GM21576 (cell line): ENCODE results near the gene FILIP1.

Source experiments
- ATAC-seq: cut with Tn5 transposase; IDR thresholded peaks from one replicate; pipeline ENCODE4 v1.9.1; 2021; ENCODE audit warnings: mild to moderate bottlenecking, moderate library complexity; ENCODE audit not compliant: unreplicated experiment

The FILIP1 gene

DNA sequence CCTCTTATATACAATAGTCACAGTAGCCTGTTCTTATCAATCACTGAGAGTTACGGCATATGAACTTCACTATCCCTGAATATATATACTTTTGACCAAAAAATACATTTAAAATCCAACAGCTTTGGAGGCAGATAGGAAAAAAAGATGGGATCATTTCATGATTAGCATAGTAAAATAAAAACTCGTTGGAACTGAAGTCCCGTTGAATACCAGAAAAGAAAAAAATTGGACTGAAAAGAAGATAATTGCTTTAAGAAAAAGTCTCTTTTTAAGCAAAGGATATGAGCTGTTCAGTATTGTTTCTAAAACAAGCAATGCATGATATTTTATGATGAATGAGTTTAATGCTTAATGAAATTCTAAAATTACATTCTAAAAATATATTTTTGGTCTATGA lies 4.4 kb upstream of the FILIP1 start:
- no peak for ATAC-seq

DNA sequence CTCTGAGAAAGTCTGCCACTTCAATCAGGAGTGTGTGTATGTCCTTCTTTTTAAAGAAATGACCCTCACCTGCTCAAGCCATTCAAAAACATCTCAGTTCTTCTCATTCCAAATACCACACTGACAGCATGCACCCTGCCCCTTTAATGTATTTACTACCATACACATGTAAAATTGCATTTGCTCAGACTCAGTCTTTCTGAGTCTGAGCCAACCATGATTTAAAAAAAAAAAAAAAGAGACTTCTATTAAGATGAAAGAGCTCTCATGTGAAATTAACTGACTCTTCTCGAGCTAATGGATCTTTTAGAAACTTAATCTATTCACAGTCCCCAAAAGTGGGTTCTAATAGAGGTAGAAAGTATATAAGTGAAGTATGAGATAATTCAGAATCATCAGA lies 1.4 kb upstream of the FILIP1 start:
- ATAC-seq = no peak

DNA sequence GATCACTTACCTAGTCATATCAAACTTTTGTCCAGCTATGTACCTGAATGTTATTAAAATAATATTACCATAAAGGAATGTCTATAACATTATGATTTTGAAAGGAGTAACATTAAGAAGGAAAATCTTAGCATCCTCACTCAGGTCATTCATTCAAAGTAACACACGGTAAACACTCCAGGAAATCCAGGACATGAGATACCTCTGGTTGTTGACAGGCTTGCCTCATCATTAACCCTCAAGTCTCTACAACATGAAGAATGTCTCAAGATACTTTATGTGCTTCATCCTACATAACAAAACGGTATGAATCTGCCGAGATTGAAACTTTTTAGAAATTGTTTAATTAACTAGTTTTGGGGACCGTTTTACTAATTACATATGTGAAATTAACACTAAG lies 690 bp upstream of the FILIP1 start:
- ATAC-seq = no peak

DNA sequence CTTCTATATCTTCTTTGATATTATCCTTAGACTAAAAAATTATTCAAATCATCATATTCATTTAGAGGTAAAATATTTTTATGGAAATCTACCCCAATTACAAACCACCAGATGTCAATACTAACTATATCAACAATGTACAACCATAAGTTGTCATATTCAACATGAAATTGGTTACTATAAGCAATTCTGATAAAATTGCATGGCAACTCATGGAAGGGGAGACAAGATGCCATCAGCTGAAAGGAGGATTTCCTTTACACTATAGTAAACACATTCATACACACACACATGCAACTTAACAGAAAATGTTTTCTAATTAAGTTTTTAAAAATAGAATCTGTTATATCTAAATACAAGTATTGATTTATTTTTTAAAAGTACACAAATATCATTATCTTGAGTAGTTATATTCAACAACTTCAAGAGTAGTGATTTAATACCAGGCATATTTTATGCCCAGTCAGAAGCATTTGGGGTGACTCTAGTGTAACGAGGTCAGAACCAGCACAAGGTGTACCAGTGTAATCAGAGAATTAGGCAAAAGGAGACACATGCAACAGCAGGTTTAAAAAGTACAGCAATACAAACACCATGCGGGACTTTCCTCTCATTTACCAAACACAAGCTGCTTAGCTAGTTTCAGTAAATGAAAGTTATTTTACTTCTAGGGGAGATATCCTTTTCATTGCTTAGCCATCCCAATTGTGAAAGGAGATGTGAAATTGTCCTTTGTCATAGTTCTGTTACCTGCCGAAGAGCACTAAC lies 1.0 kb downstream of the FILIP1 start:
- no peak for ATAC-seq

DNA sequence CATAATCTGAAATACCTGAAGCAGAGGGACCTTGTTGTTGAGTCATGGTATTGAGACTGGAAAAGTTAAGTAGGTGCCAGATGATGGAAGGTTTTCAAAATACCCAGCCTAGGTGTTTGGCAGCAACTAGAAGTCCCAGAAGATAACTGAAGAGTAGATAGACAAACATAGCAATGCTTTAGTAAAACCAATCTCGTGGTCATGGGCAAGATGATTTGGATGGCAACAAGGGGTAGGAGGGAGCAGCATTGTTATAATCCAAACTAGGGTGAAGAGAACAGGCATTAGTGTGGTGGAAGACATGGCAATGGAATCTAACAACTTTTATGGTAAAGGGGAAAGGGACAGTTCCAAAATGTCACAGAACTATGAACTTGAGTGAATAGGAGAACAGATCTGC lies 2.3 kb downstream of the FILIP1 start:
- ATAC-seq = no peak

DNA sequence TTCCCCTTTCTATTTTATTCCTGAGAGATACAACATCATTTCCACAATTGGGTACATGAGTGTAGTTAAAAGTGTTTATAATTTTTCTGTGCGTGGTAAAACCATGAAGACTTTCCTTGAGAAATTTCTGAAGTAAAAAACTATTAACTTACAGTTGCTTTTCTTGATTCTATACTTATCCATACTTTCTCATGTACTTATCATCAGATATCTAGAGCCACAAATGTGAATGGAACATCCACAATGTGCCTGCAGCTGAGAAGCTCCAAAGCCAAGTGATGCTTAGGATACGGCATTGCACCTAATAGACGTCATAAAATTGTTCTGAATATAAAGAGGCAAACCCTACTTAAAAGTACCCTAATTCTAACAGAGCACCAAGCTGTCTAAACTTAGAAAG lies 2.9 kb downstream of the FILIP1 start:
- ATAC-seq = no peak

DNA sequence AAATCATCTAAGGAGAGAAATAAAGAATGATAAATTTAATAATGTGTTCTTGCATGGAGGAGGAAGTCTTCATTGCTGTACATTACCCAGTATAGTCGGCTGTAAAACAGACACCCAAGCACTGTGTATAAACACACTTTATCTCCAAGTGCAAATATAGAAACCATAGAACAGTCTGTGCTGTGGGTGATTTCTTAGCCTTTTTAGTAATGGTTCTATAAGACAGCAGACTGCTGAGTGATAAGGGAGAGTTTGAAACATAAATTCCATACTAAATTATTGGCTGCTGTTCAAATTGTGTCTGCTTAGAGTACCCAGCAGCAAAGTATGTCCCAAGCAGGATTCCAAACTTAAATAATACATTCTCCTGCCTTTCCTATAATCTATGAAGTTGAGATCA lies 4.6 kb downstream of the FILIP1 start:
- ATAC-seq = no peak

DNA sequence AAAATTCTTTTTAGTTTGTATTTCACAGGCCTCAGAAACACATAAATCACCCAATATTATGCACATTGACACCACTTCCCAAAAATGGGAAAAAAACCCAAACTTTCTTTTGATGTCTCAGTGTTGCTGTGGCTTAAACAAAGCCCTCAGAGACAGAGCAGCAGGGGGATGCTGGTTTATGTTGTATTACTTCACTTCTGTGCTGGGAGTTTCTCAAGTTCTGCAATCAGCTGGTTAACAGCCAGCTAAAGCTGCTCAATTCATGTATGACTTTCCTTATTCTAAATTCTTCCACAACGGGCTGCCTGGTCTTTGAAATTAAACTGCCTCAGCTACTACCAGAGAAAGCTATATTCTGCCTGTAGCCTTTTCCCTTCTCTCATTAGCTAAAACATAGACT lies 5.6 kb downstream of the FILIP1 start:
- ATAC-seq = no peak

DNA sequence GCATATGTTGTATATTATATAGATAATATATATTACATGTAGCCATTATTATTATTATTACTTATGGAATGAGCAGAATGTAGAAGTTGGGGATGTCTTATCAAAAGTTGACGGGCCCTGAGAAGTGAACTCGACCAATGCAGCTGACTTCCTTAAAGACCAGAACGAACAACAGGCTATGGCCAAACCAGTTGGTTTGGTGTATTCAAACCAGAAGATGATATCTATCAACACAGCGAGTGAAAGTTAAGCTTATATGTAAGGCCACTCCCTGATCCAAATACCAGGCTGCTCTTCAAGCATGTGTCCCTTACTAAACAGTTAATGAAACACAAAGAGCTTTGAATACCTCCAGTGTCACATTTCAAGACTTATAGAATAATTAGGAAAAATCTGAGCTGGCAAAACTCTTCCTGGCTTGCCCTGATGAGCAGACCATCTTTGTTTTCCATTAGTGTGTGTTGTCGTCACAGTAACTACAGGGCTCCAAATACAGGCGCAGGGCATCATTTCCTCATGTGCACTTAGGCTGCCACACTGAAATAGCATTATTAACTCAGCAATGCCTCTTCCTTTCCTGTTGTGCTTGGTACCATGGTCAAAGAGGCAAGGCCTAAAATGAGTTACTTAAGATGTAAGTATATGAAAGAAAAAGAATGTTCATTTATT lies 6.6 kb downstream of the FILIP1 start:
- no peak for ATAC-seq

DNA sequence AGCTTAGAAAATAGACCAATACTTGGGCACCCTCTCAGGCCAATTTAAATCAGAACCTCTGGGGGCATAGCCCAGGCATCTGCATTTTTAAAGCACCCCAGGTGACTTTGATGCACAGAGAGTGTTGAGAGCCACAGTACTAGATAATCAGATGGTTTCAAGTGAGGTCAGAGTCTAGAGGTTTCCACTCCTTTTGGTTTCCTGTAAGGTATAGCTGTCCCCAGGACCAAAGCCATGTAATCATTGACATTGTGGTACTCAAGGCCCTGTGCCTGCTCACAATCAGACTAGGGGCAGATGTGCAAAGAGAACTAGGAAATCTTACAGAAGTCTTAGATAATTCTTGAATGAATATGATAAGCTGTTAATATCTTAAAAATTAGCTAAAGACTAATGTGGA lies 9.1 kb downstream of the FILIP1 start:
- peak; percentile 78 for ATAC-seq

DNA sequence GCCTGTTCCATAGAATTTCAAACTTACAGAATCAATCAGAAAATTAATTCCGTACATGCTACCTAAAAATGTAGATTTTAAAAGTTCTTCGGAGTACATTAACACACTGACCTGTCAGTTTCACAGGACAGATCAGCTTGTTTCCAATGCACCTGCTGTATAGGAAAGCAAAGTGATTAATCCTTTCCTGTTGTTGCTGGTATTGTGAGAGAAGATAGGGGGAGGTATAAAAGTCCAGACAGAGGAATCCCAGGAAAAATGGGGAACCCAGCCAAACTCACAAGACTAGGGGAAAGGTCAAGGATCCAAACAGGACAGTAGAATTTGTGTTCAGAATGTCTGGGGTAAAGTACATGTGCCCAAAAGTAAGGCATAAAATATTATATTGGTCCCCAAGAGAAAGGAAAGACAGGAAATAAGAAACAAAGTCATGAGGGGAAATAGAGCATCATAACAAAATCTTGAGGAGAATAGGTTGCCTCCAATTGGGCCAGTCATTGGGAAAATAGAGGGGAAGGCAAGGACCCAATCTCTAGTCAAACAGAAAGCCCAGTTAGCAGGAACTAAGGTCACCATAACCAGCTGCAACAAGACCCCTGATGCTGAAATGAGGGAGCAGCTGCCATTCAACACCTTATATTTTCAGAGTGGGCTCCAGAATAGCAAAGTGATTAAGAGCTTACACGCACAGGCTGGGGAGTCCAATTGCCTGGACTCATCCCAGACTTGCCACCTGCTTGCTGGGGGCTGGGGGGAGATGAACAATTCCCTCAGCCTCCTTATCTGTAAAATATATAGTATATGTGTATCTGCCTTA lies 10.3 kb downstream of the FILIP1 start:
- no peak for ATAC-seq

DNA sequence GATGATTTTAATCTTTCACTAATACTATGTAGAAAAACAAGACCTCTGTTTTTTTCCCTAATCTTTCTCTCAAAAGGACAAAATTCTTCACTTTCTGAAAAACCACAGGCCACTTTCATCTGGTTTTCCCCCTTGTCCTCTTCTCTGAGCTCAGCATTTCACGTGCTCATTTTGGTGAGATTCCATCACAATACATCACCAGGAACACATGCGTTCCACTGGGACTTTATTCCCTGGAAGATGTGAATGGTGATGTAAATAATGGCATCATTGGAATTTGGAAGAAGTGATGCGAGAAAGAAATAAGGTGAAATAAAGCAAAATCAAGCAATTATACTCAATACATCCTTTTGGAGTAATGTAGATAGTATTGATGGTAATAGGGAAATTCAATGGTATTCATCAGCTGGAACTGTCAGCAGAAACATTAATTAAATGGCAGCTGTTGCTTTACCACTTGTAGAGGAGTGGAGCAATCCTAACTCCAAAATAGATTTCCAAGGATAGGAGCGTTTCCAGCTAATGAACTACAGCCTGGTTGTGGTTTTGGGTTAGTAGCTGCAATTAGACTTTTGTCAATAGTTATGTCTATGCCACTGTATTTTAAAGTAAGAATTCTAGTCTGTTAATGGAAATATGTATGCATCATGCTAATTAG lies 11.5 kb downstream of the FILIP1 start:
- ATAC-seq = no peak

DNA sequence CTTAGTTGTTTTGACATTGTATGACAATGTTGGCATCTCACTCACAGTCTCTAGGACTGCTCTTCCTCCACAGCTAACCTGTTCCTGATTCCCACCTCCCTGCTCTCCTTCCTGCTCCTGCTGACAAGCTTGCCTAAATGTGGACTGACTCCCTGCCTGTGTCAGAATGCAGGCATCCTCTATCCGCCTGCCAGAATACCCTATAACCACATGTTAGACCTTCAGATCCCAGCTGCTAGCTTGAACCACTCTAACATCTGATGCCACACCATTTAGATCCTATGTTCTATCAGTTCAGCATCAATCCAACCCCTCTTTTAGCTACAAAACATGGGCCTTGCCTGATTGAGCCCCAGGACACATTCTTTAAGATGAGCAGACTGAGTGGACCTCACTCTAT lies 12.2 kb downstream of the FILIP1 start:
- ATAC-seq = no peak

DNA sequence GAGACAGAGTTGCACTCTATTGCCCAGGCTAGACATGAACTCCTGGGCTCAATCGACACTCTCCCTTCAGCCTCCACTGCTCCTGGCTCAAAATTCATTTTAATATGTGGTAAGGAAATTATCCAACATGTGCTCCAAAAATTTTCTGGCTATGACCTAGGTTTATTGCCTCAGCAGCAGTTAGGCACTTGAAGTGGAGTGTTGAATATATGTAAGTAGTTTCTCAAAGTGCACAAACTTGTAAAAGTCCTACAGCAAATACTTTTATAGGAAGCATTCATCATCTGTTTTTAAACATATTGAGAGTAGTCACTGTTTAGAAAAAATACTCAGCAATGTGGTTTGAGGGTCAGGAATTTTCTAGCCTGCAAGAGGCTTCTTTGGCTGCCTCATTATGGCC lies 13.2 kb downstream of the FILIP1 start:
- ATAC-seq = no peak

DNA sequence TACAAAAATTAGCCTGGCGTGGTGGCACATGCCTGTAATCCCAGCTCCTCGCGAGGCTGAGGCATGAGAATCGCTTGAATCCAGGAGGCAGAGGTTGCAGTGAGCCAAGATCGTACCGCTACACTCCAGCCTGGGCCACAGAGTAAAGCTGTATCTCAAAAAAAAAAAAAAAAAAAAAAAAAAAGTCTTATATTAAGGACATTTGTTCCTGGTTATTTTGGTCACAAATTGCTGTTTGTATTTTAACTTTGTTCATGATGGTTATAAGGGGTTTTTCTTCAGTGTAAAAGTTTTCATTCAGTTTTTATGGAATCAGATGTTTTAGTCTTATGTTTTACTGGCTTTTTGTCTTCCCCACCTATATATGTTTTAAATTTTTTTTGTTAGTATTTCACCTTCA lies 13.9 kb downstream of the FILIP1 start:
- no peak for ATAC-seq

DNA sequence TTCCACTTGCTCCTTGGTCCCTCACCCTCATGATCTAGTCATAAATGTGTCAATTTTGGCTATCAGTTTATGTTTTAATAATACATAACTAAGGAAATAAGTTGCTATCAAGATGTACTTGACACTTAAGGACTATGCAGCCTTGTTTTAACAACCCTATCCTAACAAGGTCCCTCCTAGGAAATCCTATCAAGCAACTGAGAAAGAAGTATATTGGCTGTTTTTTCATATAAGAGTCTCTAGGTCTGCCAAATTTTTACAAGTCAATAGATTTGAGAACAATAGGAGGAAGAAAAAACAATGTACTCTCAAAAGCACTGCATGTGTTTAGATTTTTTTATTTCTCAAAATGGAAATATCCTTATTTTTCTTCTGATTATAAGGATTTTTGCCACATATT lies 14.7 kb downstream of the FILIP1 start:
- ATAC-seq = no peak

DNA sequence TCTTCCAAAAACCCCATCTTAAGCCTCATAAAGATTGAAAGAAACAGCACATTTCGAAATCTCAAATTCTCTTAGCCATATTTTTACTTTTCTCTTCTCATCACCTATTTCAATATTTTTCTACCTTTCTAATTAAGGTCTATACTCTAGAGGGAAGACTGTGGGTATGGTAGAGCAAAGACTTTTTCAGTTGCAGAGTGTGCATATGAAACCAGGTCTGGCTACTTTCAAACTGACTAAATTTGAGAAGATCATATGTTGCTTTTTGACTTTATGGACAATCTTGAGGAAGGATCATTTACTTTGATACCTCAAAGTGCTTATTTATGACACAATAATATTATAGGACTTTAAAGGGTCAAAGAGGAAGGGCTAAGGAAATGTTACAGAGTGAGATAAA lies 20.7 kb downstream of the FILIP1 start:
- peak; percentile 82 for ATAC-seq

DNA sequence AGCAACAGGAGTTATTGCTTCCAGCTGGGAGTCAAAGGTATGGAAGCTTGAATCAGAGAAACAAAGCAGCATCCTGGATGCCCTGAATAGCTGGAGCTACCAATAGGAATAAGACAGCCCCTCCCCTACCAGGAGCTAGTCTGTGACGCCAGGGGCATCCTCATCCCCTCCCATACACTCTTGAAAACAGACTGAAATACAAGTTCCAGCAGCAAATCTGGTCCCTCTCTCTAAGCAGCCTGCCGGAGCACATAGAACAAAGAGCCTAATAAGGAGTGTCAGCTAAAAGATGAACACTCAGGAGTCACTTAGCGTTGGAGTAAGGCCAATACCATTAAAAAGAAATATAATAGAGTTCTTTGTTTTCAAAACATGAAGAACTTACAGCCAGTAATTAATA lies 25.6 kb downstream of the FILIP1 start:
- no peak for ATAC-seq

DNA sequence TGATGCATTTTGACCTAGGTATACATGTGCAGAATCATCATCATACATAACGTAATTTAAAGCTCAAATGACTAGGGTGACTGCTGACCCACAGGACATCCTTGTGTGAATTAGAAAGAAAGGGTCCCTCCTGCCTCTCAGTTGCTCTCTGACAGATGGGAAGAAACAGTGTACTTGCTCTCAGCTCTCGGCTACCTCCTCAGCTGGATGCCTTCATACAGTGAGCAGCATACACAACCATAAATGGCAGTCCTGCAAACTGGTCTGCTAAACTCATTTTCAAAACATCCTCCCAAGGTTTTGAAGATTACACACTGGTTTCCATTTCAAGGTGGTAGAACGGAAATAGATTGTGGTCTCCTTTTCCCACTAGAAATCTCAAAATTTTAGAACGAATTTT lies 26.3 kb downstream of the FILIP1 start:
- no peak for ATAC-seq

DNA sequence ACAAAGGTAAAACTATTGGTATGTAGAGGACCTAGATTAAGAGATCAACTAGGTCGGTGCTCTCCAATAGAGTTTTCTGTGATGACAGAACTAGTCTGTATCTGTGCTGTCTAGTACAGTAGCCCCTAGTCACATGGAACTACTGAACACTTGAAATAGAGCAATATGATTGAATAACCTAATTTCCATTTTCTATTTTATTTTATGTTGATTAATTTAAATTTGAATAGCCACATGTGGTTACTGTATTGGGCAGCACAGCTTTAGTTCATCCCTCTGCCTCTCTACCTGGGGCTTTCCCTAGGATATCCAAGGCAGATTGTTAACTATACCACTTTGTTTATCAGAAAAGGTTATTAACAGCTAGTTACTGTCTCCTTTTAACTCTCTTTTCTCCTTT lies 27.0 kb downstream of the FILIP1 start:
- ATAC-seq = no peak

DNA sequence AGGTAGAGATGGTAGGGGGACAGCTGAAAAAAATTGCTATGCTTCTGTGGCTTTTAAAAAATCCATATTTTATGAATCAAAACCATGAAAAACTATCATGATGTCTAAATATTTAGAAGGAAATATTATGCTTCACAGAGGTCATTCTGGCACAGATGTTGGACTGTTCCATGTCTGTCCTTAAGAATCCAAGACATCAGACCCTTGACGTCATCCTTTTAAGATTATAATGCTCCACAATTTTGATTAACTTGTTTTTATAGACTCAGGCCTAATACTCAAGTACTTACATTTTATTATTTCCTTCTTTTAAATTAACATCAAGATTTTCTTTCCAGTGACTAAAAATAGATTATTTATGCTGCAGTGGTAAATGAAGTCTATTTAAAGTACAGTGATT lies 29.7 kb downstream of the FILIP1 start:
- ATAC-seq = no peak
